Upper lobe of left lung (tissue), 6 donors: Measurements from ENCODE around the gene WNK2. TPM values are rescaled to one million over a fixed set of nuclear protein-coding genes. Genes with fewer than 3 reads are reported as not detected.

Experiments
- ATAC-seq, 2 donors: fragments of 200-7000 bp; cut with Tn5 transposase; one replicate each; pipeline ENCODE4 v1.9.1; 2022; ENCODE audit warnings: mild to moderate bottlenecking in 2 of 2, moderate library complexity in 2 of 2; ENCODE audit not compliant: low FRiP score in 2 of 2
- DNase-seq, 2 donors: peaks; one replicate each; pipeline ENCODE4 v3.0.0-alpha.2; 2019 to 2020
- H3K27ac ChIP-seq, 4 donors: fragments of 200-600 bp; sonication (generic); one replicate each; pipeline ENCODE4 v1.5.1; 2016 to 2019
- H3K27me3 ChIP-seq, 4 donors: fragments of 200-600 bp; sonication (generic); one replicate each; pipeline ENCODE4 v1.5.1; 2017 to 2019
- H3K36me3 ChIP-seq, 4 donors: fragments of 200-600 bp; sonication (generic); one replicate each; pipeline ENCODE4 v1.5.1; 2016 to 2019
- H3K4me1 ChIP-seq, 4 donors: fragments of 200-600 bp; sonication (generic); one replicate each; pipeline ENCODE4 v1.5.1; 2018 to 2019
- H3K4me3 ChIP-seq, 4 donors: fragments of 200-600 bp; sonication (generic); one replicate each; pipeline ENCODE4 v1.5.1; 2017 to 2019; ENCODE audit warnings: mild to moderate bottlenecking in 2 of 4, moderate library complexity in 1 of 4
- H3K9me3 ChIP-seq, 4 donors: fragments of 200-600 bp; sonication (generic); one replicate each; pipeline ENCODE4 v1.5.1; 2018 to 2019
- CTCF ChIP-seq, 6 experiments: fragments of 450-650 bp in 4 of 6; fragments of 200-600 bp in 2 of 6; sonication (generic) in 2 of 6; IDR thresholded peaks; one replicate each; pipeline ENCODE4 v1.5.1; 2016 to 2019; ENCODE audit warnings: antibody characterized with exemption in 6 of 6
- EP300 ChIP-seq, 4 donors: sonication (generic); formaldehyde crosslinking; IDR thresholded peaks; one replicate each; pipeline ENCODE4 v1.5.1; 2017; ENCODE audit warnings: antibody characterized with exemption in 4 of 4, control low read depth in 2 of 4
- POLR2A ChIP-seq, 4 donors: fragments of 450-650 bp; IDR thresholded peaks; one replicate each; pipeline ENCODE4 v1.5.1; 2016 to 2017; ENCODE audit warnings: antibody characterized with exemption in 4 of 4, mild to moderate bottlenecking in 2 of 4
- POLR2AphosphoS5 ChIP-seq, 2 donors: sonication (generic); formaldehyde crosslinking; IDR thresholded peaks; one replicate each; pipeline ENCODE4 v1.5.1; 2017; ENCODE audit warnings: antibody characterized with exemption in 2 of 2
- WGBS, 2 donors: methylation state at CpG; one replicate each; pipeline ENCODE4 v1.1.5; 2017 to 2018; 5-methylcytosine and 5-hydroxymethylcytosine counted together
- total RNA-seq, 6 donors: library from RNA; depleted of rRNA in 4 of 6; stranded (reverse); fragments of >200 nt in 4 of 6; gene quantifications; one replicate each; pipeline versions ENCODE4 v1.1.0 to v1.2.1, GENCODE V29; 2016 to 2021
- donor health status: DM: no; HTN: no; CAD: no; lungs with moderate emphysema.
- donor health status: DM: no; HTN: yes; CAD: no; lungs with severe emphysema.

The WNK2 gene
- total RNA-seq, 6 donors from 2014 or later = 1.1 to 11.5 (median 7.3) TPM

GRCh38 chr9:93169444-93169843, 14.5 kb upstream of the WNK2 start:
- H3K27ac ChIP-seq = no peak overlapping the region
- WGBS, 2 donors = 100% methylated on average over 1 of the region's 1 CpG; no CpG with 5 or more reads in 1 of the 2 donors

DNA sequence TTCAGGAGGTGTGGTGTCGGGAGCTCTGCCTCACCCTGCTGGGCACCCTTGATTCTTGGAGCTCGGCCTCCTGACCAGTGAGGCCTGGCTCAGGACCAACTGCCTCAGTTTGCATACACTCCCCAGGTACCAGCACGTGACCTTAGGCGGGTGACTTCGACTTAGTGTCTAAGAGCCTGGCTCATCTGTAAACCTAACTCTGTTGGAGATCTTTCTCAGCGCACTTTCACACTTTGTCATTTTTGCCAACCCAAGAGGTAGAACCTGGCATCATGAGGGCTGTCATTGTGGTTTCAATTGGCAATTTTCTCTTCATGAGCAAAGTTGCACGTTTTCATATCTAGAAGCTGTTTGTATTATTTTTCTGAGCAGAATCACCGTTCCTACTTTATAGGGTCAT, 13.4 kb upstream of the WNK2 start:
- ATAC-seq = no peak
- DNase-seq = no peak
- H3K9me3 ChIP-seq = no peaks in the 10 kb centered on the region
- 86 to 91% methylated on average over 8 of the region's 8 CpGs for WGBS, 2 donors
- no peak overlapping the region for H3K4me3 ChIP-seq
- H3K27me3 ChIP-seq = no peaks in the 10 kb centered on the region
- H3K4me1 ChIP-seq = peaks cover 0 to 9% (median 2%) of the 10 kb centered on the region in 4 donors
- H3K27ac ChIP-seq = no peak overlapping the region
- TF ChIP-seq EP300 (IDR thresholded peaks at IDR 0.05) = no peak
- TF ChIP-seq CTCF (IDR thresholded peaks at IDR 0.05) = no peak
- TF ChIP-seq POLR2A (IDR thresholded peaks at IDR 0.05) = no peak
- TF ChIP-seq POLR2AphosphoS5 (IDR thresholded peaks at IDR 0.05) = no peak
- H3K36me3 ChIP-seq = no peaks in the 10 kb centered on the region

More at GRCh38 chr9:93169444-93169843, 14.5 kb upstream of the WNK2 start:
- Histone ChIP-seq H3K27me3 (no peaks in the 10 kb centered on the region), H3K36me3 (no peaks in the 10 kb centered on the region), H3K9me3 (no peaks in the 10 kb centered on the region), H3K4me1 (peaks cover 0 to 9% (median 2%) of the 10 kb centered on the region in 4 donors), H3K4me3 (no peak overlapping the region)
- TF ChIP-seq EP300 (IDR thresholded peaks at IDR 0.05) (no peak), CTCF (IDR thresholded peaks at IDR 0.05) (no peak), POLR2AphosphoS5 (IDR thresholded peaks at IDR 0.05) (no peak)
- DNase-seq = no peak
- ATAC-seq = no peak

DNA sequence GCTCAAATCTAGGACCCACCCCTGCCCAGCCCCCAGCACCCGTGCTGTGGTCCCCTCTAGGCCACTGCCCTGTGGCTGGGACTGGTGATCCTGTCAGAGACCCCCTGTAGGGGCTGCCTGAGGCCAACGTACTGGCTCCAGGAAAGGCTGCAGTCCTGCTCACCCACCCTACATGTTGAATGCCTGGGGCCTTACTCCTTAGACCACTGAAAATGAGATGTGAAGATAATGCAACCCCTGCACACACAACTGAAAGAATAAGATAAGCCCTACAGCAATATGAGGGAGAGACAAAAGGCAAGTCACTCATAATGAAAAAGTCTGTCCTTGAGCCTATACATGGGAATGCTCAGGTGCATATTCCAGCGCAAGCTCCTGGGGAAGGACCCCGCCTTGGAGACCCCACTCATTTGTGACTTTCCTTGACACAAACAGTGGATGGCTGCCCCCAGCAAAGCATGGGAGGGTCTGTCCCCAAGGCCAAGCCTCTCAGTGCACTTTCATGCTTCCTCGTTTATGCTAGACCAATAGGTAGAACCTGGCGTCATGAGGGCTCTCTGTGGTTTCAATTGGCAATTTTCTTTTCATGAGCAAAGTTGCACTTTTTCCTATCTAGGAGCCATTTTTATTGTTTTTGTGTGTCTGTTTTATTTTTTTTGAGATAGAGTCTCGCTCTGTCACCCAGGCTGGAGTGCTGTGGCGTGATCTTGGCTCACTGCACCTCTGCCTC, 12.5 kb upstream of the WNK2 start:
- TF ChIP-seq CTCF (IDR thresholded peaks at IDR 0.05) = no peak
- 87 to 89% methylated on average over 6 to 8 of the region's 8 CpGs for WGBS, 2 donors

DNA sequence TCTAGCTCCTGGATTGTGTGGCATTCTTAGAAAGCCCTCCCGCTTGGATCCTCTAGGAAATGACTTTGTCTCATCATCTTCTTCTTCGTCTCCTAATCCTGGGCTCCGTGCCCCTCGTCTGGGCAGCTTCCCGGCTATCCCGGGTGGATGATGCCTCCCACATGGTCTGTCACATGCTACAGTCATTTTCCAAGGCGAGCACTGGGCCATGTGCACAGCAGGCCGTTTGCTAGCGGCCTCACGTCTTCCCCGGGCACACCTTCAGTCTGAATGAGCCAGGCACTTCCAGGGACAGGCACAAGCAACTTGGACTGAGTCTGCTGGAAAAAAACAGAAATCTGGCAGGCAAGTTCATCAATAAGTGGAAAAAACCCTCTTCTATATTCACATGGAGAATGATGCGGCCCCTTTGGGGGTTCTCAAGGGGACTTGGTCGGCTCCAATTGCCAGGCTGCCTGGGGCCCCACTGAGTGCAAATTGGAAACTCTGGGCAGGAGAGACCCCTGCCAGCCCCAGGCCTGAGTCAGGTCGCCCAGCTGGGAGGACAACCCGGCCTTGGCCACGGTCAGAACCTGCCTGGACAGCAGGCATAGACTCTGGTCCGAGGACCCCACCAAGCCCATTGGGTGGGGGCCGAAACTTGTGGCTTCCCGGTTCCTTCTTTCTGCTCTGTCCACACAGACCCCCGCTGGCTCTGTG, 11.1 kb upstream of the WNK2 start:
- no peaks in the 10 kb centered on the region for H3K27me3 ChIP-seq
- H3K27ac ChIP-seq = no peak overlapping the region
- no peaks in the 10 kb centered on the region for H3K9me3 ChIP-seq
- no peak for TF ChIP-seq CTCF (IDR thresholded peaks at IDR 0.05)
- TF ChIP-seq EP300 (IDR thresholded peaks at IDR 0.05) = no peak
- no peak for TF ChIP-seq POLR2AphosphoS5 (IDR thresholded peaks at IDR 0.05)
- no peak for TF ChIP-seq POLR2A (IDR thresholded peaks at IDR 0.05)
- DNase-seq (no peak), ATAC-seq (no peak)
- no peak overlapping the region for H3K4me3 ChIP-seq
- 80 to 89% methylated on average over 18 of the region's 20 CpGs for WGBS, 2 donors
- H3K4me1 ChIP-seq = peaks cover 0 to 9% (median 2%) of the 10 kb centered on the region in 4 donors
- no peaks in the 10 kb centered on the region for H3K36me3 ChIP-seq

More for the DNA sequence above, 12.5 kb upstream of the WNK2 start:
- Histone ChIP-seq H3K4me3 (no peak overlapping the region), H3K4me1 (peaks cover 0 to 9% (median 2%) of the 10 kb centered on the region in 4 donors), H3K9me3 (no peaks in the 10 kb centered on the region), H3K27me3 (no peaks in the 10 kb centered on the region), H3K36me3 (no peaks in the 10 kb centered on the region), H3K27ac (no peak overlapping the region)
- no peak for ATAC-seq
- DNase-seq = no peak
